Posterior cingulate gyrus (tissue), 11 donors: ENCODE measurements around the gene TRPV4.
A peak's percentile ranks its signal among the peaks of the same experiment; 100 is the strongest.
"Not testable (repeated sequence)": the region's sequence is repeated elsewhere in the genome, so short reads cannot be mapped to it uniquely, and the experiment has no call there.

Source experiments
- DNase-seq, 10 donors: peaks; one replicate each; pipeline versions ENCODE4 v3.0.0 to v3.0.0-alpha.2; 2020 to 2021; ENCODE audit warnings: mixed read lengths in 3 of 10
- intact Hi-C: fragments of 100-400 bp; cut with DNase I; formaldehyde crosslinking; loops from one replicate; pipeline ENCODE4 v1.15.1; 2023

The TRPV4 gene

GRCh38 chr12:109833307-109834189 lies at the start of gene TRPV4:
Gene TRPV4, minus strand, starts transcription at chr12:109833398. Its CDS starts 18,602 bp downstream, at chr12:109814796.
- peak in 1 of 10 donors; percentile 8 for DNase-seq
- intact Hi-C loops: no loop called here

DNA sequence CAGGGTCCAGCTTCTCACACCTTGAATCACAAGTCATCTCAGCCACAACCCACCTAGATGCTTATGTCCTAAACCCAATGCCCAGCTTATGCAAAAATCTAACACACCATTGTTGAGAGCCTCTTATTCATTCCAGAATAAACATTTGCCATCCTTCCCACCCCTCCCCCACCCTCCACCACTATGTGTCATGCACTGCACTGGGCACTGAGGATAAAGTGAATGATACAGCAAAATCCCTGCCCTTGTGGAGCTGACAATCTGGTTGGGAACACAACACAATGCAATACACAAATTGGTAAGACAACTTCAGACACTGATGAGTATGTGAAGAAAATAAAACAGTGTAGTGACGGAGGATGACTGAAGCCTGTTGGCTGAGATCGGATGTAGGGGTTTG lies 48.6 kb upstream of the TRPV4 start:
- intact Hi-C loops: no loop called here
- no peak for DNase-seq

DNA sequence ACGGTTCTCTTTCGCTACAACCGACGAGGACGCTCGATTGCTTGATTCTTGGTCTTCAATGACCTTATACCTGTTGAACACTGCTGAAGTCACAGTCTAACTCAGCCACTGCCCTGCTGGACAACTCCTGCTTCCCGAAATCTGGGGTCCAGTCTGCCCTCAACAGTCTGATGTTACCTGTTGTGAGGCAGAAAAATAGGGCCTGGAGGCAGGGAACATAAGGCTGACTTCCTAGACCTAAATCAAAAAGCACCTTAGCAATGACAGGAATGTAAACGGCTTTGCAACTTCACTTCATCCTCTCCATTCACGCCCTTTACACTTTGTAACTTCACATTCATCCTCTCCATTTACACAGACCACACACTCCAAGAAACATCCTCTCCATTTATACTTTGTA lies 47.7 kb upstream of the TRPV4 start:
- no peak for DNase-seq
- intact Hi-C loops: loop anchor here (1.0 kb wide), 3 partner anchors 19 to 76 kb away; partner anchors contain the start of gene TCHP

- intact Hi-C loops: loop anchor here (1.0 kb wide), 3 partner anchors 20 to 75 kb away; partner anchors contain the start of gene TCHP
- peak; percentile 59 to 98 (median 77) for DNase-seq
These were observed 47.1 kb upstream of the TRPV4 start, which contains the start of gene GLTP for GRCh38 chr12:109880043-109880931. Gene GLTP, minus strand, starts transcription at chr12:109880541. Its CDS starts 167 bp downstream, at chr12:109880374.

DNA sequence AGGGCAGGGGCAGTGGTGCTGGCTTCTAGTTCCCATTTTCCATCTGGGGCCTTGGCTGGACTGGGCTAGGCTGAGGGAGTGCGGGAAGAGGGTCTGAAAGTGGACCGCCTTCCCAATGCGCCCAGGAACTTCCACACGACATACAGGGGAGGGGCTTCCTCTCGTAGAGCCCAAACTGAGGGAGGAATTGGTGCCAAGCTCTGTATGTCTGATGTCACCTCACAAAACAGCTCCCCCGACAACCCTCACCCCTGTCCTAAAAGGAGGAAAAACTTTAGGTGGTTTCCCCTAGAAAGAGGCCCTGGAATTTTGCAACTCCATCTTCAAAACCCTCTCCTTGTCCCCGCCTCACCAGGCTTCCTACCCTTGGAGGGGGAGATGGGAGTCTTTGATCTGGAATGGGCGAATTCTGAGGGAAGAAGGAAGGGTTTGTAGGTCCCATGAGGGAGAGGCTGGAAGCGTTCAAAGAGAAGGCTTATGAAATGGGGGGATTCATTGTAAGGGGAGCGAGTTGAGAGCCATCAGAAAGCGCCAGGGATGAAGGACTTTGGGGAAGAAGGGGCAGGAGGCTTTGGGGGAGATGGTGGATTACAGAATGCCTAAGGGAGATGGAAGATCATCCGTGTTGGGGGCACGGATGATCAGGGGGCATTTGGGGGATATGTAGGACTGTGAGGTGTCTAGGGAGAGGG lies 46.3 kb upstream of the TRPV4 start:
- no peak for DNase-seq
- intact Hi-C loops: loop anchor here (1.0 kb wide), 3 partner anchors 21 to 74 kb away; partner anchors contain the start of gene TCHP

DNA sequence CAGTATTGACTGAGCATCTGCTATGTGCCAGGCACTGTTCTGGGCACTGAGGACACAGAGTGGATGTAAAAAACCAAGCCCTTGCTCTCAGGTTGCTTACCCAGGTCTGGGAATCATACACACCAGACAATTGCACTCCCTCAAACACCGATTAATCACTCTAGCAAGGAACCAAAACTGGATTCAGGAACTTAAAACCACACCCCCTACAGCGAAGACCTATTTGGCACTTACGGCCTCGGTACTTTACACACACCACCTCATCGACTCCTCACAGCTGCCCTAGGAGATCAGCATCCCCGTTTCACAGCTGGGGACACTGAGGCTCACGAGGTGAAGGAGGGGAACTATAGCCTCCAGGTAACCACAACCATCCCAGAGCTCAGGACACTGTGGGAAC lies 45.6 kb upstream of the TRPV4 start:
- DNase-seq: no peak
- intact Hi-C loops: no loop called here

DNA sequence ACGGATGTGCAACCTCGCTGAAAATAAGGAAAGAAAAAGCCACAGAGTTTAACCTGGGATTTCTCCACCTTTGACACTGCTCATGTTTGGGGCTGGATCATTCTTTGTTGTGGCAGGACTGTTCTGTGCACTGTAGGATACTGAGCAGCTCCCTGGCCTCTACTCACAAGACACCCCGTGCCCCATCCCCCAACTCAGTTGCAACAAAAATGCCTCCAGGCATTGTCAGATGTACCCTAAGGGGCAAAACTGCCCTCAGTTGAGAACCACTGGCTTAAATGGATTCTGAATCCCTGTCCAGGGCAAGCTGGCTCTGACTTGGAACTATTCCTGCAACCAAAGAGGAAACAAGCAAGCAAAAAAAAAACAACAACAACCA lies 45.0 kb upstream of the TRPV4 start:
- intact Hi-C loops: no loop called here
- no peak for DNase-seq

DNA sequence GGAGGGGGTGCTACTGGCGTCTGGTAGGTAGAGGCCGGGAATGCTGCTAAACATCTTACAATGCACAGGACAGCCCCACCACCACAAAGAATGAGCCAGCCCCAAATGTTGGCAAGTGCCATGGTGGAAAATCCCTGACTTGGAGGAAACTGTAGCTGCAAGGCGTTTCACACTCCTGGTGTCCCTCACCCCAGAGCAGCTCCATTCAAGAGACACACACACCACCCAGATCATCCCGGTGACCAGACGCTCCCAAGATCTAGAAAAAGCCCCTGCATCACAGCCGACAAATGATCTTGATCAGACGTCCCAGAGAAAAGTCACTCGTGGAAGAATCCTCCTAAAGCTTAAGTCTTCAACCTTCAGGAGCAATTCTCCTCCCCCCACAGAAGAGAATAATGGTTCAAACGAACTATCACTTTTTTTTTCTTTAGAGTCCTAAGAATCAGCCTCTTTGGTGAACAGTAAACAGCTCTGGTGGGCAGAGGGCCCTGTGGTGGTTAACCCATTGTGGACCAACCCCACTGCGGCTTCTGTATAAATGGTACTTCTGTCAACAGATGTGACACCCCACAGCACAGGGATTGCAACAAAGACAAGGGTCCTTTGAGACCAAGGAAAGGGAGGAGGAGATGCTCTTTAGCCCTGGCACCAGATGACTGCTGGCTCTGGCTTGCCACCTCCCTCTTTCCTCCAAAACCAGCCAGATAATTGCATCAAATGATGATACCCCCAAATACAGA lies 44.5 kb upstream of the TRPV4 start:
- DNase-seq: peak in 6 of 10 donors; percentile 17 to 92 (median 44)
- intact Hi-C loops: no loop called here

DNA sequence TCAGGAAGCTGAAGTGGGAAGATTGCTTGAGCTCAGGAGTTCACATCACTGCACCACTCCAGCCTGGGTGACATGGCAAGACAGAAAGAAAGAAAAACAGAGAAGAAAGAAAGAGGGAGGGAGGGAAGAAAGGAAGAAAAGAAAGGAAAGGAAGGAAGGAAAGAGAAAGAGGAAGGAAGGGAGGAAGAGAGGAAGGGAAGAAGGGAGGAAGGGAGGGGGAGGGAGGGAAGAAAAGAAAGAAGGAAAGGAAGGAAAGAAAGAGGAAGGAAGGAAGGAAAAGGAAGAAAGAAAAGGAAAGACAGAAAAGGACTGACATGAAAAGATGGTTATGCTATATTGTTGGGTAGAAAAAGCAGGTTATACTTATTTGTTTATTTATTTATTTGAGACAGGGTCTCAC lies 43.2 kb upstream of the TRPV4 start:
- intact Hi-C loops: no loop called here

GRCh38 chr12:109875572-109876131 lies 42.5 kb upstream of the TRPV4 start:
- intact Hi-C loops: no loop called here
- DNase-seq: no peak

More for the DNA sequence above, 43.2 kb upstream of the TRPV4 start:
- DNase-seq: no peak

GRCh38 chr12:109873653-109874052 lies 40.5 kb upstream of the TRPV4 start:
- intact Hi-C loops: no loop called here
- no peak for DNase-seq

GRCh38 chr12:109871668-109872314 lies 38.6 kb upstream of the TRPV4 start:
- intact Hi-C loops: no loop called here
- DNase-seq: peak in 1 of 10 donors; percentile 45

DNA sequence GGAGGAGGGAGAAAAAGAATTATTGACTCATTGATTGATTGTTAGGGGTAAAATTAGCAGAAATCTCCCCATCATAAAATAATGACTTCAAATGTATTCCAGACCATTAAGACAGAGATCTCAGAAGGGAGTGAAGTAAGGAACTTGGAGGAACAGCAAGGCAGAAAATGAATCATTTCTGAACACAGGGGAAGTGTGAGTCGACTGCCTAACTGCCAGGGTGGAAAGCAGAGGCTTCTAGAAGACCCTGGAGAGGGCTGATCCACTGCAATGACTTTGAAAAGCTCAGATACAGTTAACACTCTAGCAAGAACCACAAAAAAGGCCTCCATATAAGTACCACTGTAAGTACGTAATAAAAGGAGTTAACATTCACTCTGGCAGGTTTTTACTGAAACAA lies 37.5 kb upstream of the TRPV4 start:
- no peak for DNase-seq
- intact Hi-C loops: no loop called here

DNA sequence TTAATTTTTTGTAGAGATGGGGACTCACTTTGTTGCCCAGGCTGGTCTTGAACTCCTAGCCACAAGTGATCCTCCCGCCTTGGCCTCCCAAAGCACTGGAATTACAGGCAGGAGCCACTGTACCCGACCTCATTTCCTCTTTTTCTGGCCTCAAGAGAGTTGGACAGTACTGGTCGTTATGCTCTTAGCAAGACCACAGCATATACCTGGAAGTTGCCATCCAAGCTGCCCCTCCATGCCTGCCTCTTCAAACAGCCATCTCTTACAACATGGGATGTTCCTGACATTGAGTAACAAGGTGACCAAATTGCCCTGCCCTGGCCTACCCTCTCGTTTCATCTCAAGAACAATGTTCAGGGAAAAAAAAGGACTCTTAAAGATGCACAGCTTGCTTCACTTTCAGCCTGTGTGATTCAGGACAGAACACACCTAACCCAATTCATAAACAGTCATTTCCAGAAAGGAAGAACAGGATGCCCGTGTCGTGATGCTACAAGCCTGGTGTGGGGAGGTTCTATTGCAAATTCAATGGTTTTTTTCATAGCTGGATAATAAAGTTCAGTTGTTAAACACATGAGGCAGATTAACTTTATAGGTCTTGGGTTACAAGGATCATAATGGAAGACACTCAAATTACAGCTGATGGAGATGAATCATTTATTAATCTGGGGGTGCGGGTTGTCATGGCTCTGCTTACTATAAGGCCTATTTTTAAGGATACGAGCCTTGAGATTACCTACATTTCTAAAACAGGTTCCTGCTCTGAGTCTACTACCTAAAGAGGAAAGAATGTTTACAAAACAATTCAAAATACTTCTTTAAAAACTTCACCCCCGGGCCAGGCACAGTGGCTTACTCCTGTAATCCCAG lies 35.2 kb upstream of the TRPV4 start:
- intact Hi-C loops: no loop called here

DNA sequence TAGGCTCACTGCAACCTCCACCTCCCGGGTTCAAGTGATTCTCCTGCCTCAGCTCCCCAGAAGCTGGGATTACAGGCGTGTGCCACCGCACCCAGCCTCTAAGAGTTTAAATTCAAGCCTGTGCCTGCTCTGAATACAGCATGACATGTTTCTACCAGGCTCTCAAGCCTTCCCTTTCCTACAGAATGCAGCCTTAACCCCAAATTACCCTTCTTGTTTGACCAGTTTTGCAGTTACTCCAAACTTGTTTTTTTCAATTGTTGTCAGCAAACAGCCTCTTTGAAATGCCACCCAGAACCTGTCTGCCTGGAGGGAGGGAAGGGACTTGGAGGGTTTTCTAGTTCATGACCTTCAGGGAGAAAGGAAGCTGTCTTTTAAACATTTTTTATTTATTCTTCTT lies 31.7 kb upstream of the TRPV4 start:
- intact Hi-C loops: no loop called here
- peak in 1 of 10 donors; percentile 5 for DNase-seq

More for the DNA sequence above, 35.2 kb upstream of the TRPV4 start:
- no peak for DNase-seq

DNA sequence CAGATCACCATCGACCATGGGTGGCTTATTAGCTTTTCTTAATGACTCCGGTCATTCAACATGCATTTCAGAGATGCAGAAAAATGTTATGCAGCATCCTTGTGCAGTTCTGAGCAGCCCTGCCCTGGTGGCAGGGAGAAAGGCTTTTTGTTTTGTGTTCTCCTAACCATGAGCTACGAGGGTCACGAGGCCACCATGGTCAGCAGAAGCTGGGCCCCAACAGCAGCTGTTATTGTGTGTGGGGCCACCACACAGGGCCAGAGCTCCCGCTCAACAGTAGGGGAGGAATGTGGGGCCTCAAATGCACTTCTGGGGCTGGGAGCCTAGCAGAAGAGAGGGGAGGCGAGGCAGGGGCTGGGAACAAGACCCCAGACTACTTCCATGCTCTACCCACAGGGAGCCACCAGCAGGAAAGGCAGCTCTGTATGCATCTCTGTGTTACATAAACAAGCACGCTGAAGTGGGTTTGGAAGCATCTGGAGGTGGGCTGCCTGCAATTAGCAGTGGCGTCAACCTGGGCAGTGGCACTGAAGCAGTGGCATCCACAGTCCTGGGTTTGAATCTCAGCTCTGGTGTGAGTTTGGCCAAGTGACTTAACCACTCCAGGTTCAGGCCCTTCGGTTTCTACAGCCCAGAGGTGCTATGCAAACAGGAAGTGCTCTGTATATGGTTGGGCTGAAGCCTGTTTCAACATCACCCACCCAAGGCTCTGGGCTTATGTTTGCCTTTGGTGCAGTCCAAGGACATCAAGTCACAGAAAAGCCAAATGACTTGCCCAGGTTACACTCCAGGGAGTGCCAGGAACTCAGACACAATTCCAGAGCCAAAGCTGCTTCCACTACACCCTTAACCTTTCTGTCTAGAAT lies 30.9 kb upstream of the TRPV4 start:
- DNase-seq: peak; percentile 61 to 97 (median 80)
- intact Hi-C loops: no loop called here

DNA sequence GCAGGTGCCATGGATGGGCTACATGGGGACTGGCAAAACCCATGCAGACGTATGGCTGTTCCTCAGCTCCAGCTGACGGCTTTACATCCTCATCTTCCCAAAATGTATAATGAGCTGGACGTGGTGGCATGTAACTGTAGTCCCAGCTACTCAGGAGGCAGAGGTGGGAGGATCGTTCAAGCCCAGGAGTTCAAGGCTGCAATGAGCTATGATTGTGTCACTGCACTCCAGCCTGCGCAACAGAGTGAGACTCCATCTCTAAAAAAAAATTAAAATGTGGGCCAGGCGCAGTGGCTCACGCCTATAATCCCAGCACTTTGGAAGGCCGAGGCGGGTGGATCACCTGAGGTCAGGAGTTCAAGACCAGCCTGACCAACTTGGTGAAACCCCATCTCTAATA lies 29.3 kb upstream of the TRPV4 start:
- intact Hi-C loops, DNase-seq: not testable (repeated sequence)
